Measurements from ENCODE around the gene SDF4. TPM values are rescaled to one million over a fixed set of nuclear protein-coding genes. Genes with fewer than 3 reads are reported as not detected.

SDF4 gene
- total RNA-seq, 4 donors from 2014 or later, result 109 to 144 (median 138) TPM

DNA sequence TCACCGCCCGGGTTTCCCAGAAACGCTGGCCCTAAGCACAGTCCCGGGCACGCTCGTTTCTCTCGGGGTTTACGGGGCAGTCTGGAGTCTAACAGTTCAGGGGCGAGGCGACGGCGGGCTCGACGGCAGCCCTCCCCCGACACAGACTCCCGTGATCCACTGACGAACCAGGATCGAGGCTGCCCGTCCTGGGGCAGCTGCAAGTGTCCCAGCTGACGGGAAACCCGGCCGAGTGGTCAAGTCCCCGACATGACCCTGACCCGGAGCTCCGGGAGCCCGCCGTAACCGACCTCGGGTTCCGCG, 41.4 kb upstream of the SDF4 start:
- Histone ChIP-seq H3K36me3 (no peaks in the 10 kb centered on the region), H3K9me3 (no peaks in the 10 kb centered on the region), H3K4me1 (peaks cover 29 to 34% of the 10 kb centered on the region in 2 donors), H3K4me3 (replicated peaks in 1 of 3) (peak overlapping the region; percentile 79 to 98 (median 85)), H3K27me3 (no peaks in the 10 kb centered on the region), H3K27ac (peak overlapping the region in 2 of 3 donors; percentile 45 to 47)
- 0 to 5% methylated on average over 2 to 4 of the region's 31 CpGs for WGBS, 2 donors
- no peak for DNase-seq
- intact Hi-C loops (cut with DNase I), result loop anchor here (10.0 kb wide), 1 partner anchor 52 kb away; the partner anchor contains the start of genes CPTP and INTS11
- TF ChIP-seq POLR2A (IDR thresholded peaks at IDR 0.05), result no peak
- TF ChIP-seq, protein P1, sequence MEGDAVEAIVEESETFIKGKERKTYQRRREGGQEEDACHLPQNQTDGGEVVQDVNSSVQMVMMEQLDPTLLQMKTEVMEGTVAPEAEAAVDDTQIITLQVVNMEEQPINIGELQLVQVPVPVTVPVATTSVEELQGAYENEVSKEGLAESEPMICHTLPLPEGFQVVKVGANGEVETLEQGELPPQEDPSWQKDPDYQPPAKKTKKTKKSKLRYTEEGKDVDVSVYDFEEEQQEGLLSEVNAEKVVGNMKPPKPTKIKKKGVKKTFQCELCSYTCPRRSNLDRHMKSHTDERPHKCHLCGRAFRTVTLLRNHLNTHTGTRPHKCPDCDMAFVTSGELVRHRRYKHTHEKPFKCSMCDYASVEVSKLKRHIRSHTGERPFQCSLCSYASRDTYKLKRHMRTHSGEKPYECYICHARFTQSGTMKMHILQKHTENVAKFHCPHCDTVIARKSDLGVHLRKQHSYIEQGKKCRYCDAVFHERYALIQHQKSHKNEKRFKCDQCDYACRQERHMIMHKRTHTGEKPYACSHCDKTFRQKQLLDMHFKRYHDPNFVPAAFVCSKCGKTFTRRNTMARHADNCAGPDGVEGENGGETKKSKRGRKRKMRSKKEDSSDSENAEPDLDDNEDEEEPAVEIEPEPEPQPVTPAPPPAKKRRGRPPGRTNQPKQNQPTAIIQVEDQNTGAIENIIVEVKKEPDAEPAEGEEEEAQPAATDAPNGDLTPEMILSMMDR (IDR thresholded peaks at IDR 0.05), result no peak

DNA sequence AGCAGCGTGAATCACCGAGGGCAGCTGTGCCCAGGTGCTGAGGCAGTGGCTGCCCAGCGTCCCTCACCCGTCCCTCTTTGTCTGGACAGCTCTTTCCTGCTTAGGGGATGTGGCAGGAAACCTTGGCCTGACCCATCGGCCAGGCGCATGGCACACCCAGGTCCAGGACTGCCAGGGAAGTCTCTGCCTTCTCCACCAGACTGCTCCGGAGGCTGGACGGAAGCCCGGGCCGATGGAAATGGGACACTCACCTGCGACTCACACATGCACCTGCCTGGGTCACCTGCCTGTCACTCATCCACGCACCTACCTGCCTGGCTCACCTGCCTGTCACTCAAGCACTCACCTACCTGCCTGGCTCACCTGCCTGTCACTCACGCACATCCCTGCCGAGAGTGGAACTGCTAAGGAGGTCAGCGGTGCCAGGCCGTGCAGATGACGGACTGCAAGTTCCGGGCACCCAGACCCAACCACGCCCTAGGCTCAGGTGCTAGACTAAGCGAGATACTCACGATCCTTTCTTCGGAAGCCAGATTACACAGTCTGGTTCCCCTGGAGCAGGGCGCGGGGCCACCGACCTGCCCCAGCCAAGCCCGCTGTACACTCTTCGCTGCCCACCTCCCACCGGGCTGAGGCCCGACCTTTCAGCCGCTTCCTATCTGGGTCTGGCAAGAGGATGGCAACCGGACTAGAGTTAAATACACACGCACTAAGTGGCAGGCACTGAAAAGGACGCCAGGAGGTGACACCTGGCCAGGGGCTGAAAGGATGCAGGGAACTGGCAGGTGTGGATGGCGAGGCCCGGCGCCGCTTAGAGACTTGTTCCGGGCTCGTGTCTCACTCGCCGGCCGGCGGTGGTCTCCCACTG, 40.8 kb upstream of the SDF4 start:
- WGBS, 2 donors, result 42 to 68% methylated on average over 17 to 35 of the region's 43 CpGs
- Histone ChIP-seq H3K27ac (peak overlapping the region in 1 of 3 donors; percentile 45), H3K4me1 (peaks cover 29 to 34% of the 10 kb centered on the region in 2 donors), H3K36me3 (peaks cover 0 to 3% of the 10 kb centered on the region in 2 donors), H3K9me3 (no peaks in the 10 kb centered on the region), H3K4me3 (replicated peaks in 1 of 3) (peak overlapping the region; percentile 79 to 98 (median 85)), H3K27me3 (no peaks in the 10 kb centered on the region)
- no peak for DNase-seq
- intact Hi-C loops (cut with DNase I), result loop anchor here (10.0 kb wide), 1 partner anchor 52 kb away; the partner anchor contains the start of genes CPTP and INTS11
- no peak for TF ChIP-seq POLR2A (IDR thresholded peaks at IDR 0.05)
- TF ChIP-seq, protein P1 (IDR thresholded peaks at IDR 0.05), result no peak

DNA sequence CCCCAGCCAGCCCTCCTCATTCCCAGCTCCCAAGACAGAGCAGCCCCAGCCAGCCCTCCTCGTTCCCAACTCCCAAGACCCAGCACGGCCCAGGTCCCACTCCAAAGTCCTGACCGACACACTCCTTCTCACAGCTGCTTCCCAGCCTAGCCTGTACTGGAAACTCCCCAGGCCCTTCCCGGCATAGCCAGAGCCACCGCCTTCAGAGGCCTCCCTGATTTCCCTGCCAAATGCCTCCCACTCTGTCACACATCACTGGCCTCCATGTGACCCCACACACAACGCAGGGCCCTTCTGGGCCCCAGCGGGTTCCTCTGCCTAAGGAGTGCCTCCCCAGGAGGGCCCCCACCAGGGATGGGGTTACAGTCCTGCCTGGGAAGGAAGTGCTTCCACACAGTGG, 39.0 kb upstream of the SDF4 start:
- 25 to 44% methylated on average over 5 to 7 of the region's 7 CpGs for WGBS, 2 donors
- TF ChIP-seq, protein P1 (IDR thresholded peaks at IDR 0.05), result no peak
- H3K4me1 ChIP-seq, result peaks cover 29 to 34% of the 10 kb centered on the region in 2 donors
- peak overlapping the region in 1 of 3 donors; percentile 13 for H3K4me3 ChIP-seq (replicated peaks in 1 of 3)
- no peaks in the 10 kb centered on the region for H3K27me3 ChIP-seq
- H3K27ac ChIP-seq, result no peak overlapping the region
- no peak for DNase-seq
- H3K36me3 ChIP-seq, result peaks cover 0 to 13% of the 10 kb centered on the region in 2 donors
- no peaks in the 10 kb centered on the region for H3K9me3 ChIP-seq
- intact Hi-C loops (cut with DNase I), result loop anchor here (10.0 kb wide), 1 partner anchor 54 kb away; the partner anchor contains the start of genes CPTP and INTS11

DNA sequence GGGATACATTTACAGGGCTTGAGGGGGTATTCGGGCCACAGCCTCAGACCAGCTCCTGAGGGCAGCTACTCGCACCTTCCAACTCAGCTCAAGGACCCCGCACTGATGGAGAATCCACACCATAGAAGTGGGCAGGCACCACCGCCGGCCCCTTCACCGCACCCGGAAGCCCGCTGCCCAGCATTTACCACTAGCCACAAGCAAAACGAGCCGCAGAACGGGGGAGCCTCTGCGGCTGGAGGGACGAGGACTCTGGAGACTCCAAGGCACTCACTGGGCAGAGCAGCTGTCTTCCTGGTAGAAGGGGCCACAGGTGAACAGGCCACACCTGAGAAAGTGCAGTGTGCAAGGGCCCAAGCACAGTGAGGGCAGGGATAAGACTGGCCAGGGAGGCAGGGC, 36.5 kb upstream of the SDF4 start:
- H3K36me3 ChIP-seq, result peaks cover under 1 to 23% of the 10 kb centered on the region in 2 donors
- no peak overlapping the region for H3K27ac ChIP-seq
- TF ChIP-seq, protein P1 (IDR thresholded peaks at IDR 0.05), result no peak
- no peak for TF ChIP-seq POLR2A (IDR thresholded peaks at IDR 0.05)
- no peaks in the 10 kb centered on the region for H3K27me3 ChIP-seq
- WGBS, 2 donors, result 95 to 97% methylated on average over 8 to 13 of the region's 13 CpGs
- intact Hi-C loops (cut with DNase I), result no loop called here
- H3K4me3 ChIP-seq (replicated peaks in 1 of 3), result no peak overlapping the region
- H3K4me1 ChIP-seq, result peaks cover 22 to 28% of the 10 kb centered on the region in 2 donors
- no peak for DNase-seq
- no peaks in the 10 kb centered on the region for H3K9me3 ChIP-seq
